Liver (tissue), 2 donors: ENCODE measurements around the gene GIMAP4.

Experiments used
- RAD21 ChIP-seq, 2 donors: IDR thresholded peaks; 2 replicates each; pipeline ENCODE4 v1.6.1; 2016; ENCODE audit warnings: antibody characterized with exemption in 2 of 2, mild to moderate bottlenecking in 2 of 2
- RXRA ChIP-seq, 2 donors: IDR thresholded peaks; 2 replicates each; pipeline ENCODE4 v1.6.1; 2017 to 2018; ENCODE audit warnings: antibody characterized with exemption in 2 of 2, mild to moderate bottlenecking in 1 of 2
- donor health status: healthy.

DNA sequence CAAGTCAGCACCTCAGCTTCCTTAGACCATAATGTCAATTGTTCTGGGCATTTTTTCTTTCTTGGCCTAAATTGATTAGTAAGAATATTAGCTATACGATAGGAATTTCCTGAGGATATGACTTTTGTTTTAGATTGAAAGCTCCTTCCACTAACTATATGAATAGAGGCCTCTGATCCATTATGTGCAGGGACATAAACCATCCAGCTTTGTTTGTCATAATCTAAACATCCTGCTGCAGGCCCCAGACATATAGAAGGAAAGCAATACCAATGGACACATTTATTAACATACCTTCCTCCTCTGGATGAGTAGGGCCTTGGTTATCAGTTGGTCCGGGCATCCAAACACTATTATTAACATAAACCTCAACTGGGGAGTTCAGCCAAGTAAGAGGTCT lies 4.3 kb upstream of the GIMAP4 start:
- TF ChIP-seq RAD21 (IDR thresholded peaks at IDR 0.05) (no peak), RXRA (IDR thresholded peaks at IDR 0.05) (no peak)
